BLaER1 (cell line): ENCODE data around the gene PLXNA3.

ENCODE experiments used
- H3K27ac ChIP-seq: shearing (Covaris generic); formaldehyde crosslinking; 2 replicates; pipeline ENCODE4 v1.8.1; 2022
- H3K27me3 ChIP-seq: shearing (Covaris generic); formaldehyde crosslinking; 2 replicates; pipeline ENCODE4 v1.8.1; 2022
- H3K36me3 ChIP-seq: shearing (Covaris generic); formaldehyde crosslinking; 2 replicates; pipeline ENCODE4 v1.8.1; 2022
- H3K4me1 ChIP-seq: shearing (Covaris generic); formaldehyde crosslinking; 2 replicates; pipeline ENCODE4 v1.8.1; 2022
- H3K4me2 ChIP-seq: shearing (Covaris generic); formaldehyde crosslinking; 2 replicates; pipeline ENCODE4 v1.8.1; 2022
- H3K4me3 ChIP-seq: shearing (Covaris generic); formaldehyde crosslinking; 2 replicates; pipeline ENCODE4 v1.8.1; 2022
- H3K9ac ChIP-seq: shearing (Covaris generic); formaldehyde crosslinking; 2 replicates; pipeline ENCODE4 v1.8.1; 2022
- H3K9me3 ChIP-seq: shearing (Covaris generic); formaldehyde crosslinking; 2 replicates; pipeline ENCODE4 v1.8.1; 2022
- H4K20me1 ChIP-seq: shearing (Covaris generic); formaldehyde crosslinking; 2 replicates; pipeline ENCODE4 v1.8.1; 2022
- Cebpa-rat ChIP-seq: shearing (Covaris generic); IDR thresholded peaks from 2 replicates; pipeline ENCODE4 v1.8.1; 2022

PLXNA3 gene

DNA sequence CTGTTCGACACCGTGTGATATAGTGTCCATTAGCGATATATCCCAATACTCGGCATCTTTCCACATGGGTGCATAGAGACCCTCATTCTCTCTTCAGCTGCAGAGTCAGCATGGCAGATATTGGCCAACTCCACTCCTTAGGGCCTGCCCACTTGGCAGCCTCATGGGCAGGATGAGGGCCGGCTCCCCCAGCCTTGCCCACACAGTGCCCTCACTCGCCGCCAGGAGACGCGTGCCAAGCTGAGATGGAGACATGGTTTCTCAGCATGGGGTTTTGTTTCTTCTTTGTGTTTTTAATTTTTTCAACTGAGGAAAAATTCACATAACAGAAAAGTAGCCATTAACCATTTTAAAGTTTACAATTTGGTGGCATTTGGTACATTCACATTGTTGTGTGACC lies 5.3 kb upstream of the PLXNA3 start:
- Histone ChIP-seq H3K27me3 (peaks cover 48% of the 10 kb centered on the region), H3K4me2 (no peak overlapping the region), H3K9me3 (0 out of 2 replicates have a peak, but pooled peaks cover 7% of the 10 kb centered on the region), H3K27ac (no peak overlapping the region), H3K9ac (no peak overlapping the region), H4K20me1 (peaks cover 15% of the 10 kb centered on the region; the same call in 1 of the 2 replicates), H3K36me3 (peaks cover 35% of the 10 kb centered on the region), H3K4me1 (no peaks in the 10 kb centered on the region), H3K4me3 (no peak overlapping the region)
- no peak for TF ChIP-seq Cebpa-rat

DNA sequence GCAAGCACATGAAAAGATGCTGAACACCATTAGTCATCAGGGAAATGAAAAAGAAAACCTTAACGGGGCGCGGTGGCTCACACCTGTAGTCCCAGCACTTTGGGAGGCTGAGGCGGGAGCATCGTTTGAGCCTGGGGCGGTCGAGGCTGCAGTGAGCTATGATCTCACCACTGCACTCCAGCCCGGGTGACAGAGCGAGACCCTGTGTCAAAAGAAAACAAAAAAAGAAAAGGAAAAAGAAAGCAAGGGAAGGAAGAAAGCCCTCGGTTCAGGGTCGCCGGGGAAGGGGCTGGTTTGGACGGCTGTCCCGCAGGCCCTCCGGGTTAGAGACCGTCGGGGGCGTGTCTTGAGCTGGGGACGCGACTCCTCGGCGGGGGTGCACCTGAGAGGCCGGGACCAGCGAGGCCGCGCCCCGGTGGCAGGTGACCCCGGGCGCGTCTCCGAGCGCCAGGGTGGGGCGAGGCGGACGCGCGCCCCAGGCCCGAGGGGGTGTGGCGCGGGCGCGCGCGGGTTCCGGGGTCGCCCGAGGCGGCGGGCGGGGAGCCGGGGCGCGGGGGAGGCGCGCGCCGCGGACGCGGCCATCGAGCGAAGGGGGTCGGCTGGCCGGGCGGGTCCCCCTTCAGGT lies 478 bp upstream of the PLXNA3 start:
- peaks cover 40% of the 10 kb centered on the region for H4K20me1 ChIP-seq
- H3K27me3 ChIP-seq = peaks cover 13% of the 10 kb centered on the region
- peak overlapping the region; percentile 87 for H3K9ac ChIP-seq
- peak overlapping the region; percentile 79 for H3K4me3 ChIP-seq
- peak overlapping the region; percentile 87 for H3K4me2 ChIP-seq
- H3K36me3 ChIP-seq = peaks cover 28% of the 10 kb centered on the region
- 0 out of 2 replicates have a peak, but pooled peaks cover 12% of the 10 kb centered on the region for H3K9me3 ChIP-seq
- TF ChIP-seq Cebpa-rat = no peak
- peaks cover 16% of the 10 kb centered on the region for H3K4me1 ChIP-seq
- peak overlapping the region; percentile 92 for H3K27ac ChIP-seq

DNA sequence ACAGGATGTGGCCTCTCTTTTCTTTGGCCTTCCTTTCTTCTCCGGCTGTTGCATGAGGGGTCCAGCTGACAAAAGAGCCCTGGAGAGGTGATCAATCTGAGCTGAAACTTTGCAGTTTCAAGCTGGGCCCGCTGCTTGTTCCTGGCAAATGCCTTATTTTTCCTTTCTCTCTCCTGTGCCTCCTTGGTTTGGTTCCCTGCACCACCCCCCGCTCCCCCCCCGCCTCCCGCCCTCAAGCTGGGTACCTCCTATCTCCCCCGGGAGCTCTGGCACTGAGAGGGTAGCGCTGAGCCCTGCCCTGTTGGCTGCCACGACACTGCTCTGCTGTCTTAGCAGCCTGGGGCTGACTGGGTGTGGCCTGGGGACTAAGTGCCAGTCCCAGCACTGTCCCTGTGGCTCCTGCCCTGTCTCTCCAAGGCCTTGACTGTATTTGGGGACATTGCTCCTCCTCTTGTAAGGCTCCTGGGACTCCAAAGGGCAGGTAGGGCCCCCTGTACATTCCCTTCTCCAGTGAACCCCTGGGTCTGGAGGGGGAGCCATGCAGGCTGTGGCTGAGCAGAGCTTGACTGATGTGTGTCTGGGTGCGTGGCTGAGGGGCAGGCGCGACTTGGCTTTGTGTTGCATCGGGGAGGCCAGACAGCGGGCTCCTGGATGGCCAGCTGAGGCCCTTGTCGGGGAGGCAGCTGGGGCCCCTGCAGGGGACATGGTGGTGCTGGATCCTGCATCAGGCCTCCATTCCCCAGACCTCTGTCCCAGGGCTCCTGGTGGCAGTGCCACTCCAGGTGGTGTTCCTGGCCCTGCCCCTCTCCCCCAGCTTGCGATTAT lies 1.1 kb downstream of the PLXNA3 start:
- no peak for TF ChIP-seq Cebpa-rat
- Histone ChIP-seq H3K27me3 (peaks cover 5% of the 10 kb centered on the region; the same call in 1 of the 2 replicates), H3K36me3 (peaks cover 39% of the 10 kb centered on the region), H3K9ac (peak overlapping the region; percentile 87), H3K4me1 (peaks cover 16% of the 10 kb centered on the region), H4K20me1 (peaks cover 51% of the 10 kb centered on the region), H3K4me3 (peak overlapping the region; percentile 79), H3K27ac (peak overlapping the region; percentile 92), H3K9me3 (0 out of 2 replicates have a peak, but pooled peaks cover 16% of the 10 kb centered on the region), H3K4me2 (peak overlapping the region; percentile 87)

DNA sequence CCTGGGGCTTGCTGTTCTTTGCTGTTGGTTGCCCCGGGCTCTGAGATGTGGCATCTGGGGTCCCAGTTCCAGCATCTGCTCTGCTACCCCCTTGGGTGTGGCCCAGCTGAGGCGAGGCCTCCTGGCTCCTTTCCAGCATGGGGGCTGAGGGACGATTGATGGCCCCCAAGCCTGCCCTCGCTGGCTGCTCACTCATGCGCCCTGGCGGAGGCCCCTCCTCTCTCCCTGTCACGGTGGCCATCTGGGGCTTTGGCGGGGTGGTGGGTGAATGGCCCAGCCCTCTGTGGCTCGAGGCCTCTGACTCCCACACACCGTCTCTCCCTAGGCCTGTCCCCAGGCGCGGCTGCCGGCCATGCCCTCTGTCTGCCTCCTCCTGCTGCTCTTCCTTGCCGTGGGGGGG lies 1.8 kb downstream of the PLXNA3 start:
- Histone ChIP-seq H3K27me3 (peaks cover 5% of the 10 kb centered on the region; the same call in 1 of the 2 replicates), H4K20me1 (peaks cover 57% of the 10 kb centered on the region), H3K27ac (0 out of 2 replicates have a peak overlapping the region, but pooled peaks have one; percentile 26), H3K9me3 (0 out of 2 replicates have a peak, but pooled peaks cover 13% of the 10 kb centered on the region), H3K36me3 (peaks cover 46% of the 10 kb centered on the region), H3K4me1 (peaks cover 16% of the 10 kb centered on the region), H3K4me2 (peak overlapping the region; percentile 87), H3K4me3 (peak overlapping the region; percentile 79), H3K9ac (peak overlapping the region; percentile 68)
- TF ChIP-seq Cebpa-rat = no peak

DNA sequence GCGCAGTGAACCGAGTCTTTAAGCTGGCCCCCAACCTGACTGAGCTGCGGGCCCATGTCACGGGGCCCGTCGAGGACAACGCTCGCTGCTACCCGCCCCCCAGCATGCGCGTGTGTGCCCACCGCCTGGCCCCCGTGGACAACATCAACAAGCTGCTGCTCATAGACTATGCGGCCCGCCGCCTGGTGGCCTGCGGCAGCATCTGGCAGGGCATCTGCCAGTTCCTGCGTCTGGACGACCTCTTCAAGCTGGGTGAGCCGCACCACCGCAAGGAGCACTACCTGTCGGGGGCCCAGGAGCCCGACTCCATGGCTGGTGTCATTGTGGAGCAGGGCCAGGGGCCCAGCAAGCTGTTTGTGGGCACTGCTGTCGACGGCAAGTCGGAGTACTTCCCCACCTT lies 2.2 kb downstream of the PLXNA3 start:
- peak overlapping the region; percentile 79 for H3K4me3 ChIP-seq
- H3K9me3 ChIP-seq = 0 out of 2 replicates have a peak, but pooled peaks cover 13% of the 10 kb centered on the region
- peak overlapping the region; percentile 68 for H3K9ac ChIP-seq

DNA sequence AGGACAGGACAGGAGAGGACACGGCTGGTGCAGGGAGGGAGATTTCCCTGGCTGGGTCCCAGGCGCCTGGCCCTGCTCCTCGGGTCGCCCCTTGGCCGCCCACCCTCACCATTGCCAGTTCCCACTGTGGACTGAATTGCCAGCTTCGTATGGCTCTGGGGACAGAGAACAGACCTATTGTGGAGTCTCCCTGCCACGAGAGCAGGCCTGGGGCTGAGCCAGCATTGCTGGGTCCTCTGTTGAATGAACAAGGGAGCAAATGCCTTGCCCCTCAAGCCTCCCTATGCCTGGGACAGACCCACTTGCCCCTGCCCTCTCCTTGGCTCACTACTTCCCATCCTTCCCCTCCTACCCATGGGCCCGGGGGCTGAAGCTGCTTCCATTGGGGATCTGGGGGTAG lies 4.3 kb downstream of the PLXNA3 start:
- no peak overlapping the region for H3K9ac ChIP-seq

More for the DNA sequence above, 2.2 kb downstream of the PLXNA3 start:
- Histone ChIP-seq H3K4me2 (peak overlapping the region; percentile 87), H3K4me1 (peaks cover 16% of the 10 kb centered on the region), H3K27me3 (peaks cover 5% of the 10 kb centered on the region; the same call in 1 of the 2 replicates), H4K20me1 (peaks cover 62% of the 10 kb centered on the region), H3K27ac (no peak overlapping the region), H3K36me3 (peaks cover 50% of the 10 kb centered on the region)
- TF ChIP-seq Cebpa-rat = no peak

DNA sequence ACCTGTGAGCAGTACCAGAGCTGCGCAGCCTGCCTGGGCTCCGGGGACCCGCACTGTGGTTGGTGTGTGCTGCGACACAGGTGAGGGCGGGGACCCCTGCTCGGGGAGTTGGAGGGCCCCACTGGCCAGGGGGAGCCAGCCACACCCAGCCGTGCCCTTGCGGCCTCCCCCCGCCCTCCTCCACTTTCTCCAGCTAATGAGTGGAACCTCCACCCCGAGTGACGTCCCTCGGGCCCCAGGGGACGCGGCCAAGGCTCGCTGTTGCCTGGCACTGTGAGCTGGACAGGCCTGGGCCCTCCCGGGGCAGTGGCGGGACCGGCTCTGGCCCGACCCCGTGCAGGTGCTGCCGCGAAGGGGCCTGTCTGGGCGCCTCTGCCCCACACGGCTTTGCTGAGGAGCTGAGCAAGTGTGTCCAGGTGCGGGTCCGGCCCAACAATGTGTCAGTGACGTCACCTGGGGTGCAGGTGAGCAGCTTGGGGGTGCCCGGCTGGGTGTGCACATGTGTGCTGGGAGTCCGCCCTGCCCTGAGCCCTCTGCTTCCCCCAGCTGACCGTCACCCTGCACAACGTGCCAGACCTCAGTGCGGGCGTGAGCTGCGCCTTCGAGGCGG lies 5.6 kb downstream of the PLXNA3 start:
- Histone ChIP-seq H3K27ac (no peak overlapping the region), H3K36me3 (peaks cover 82% of the 10 kb centered on the region), H3K9me3 (peaks cover 26% of the 10 kb centered on the region), H3K9ac (no peak overlapping the region), H4K20me1 (peaks cover 65% of the 10 kb centered on the region), H3K4me2 (no peak overlapping the region), H3K4me1 (peaks cover 16% of the 10 kb centered on the region), H3K4me3 (no peak overlapping the region), H3K27me3 (peaks cover 5% of the 10 kb centered on the region; the same call in 1 of the 2 replicates)
- no peak for TF ChIP-seq Cebpa-rat

More for the DNA sequence above, 4.3 kb downstream of the PLXNA3 start:
- H3K4me3 ChIP-seq = no peak overlapping the region
- peaks cover 5% of the 10 kb centered on the region; the same call in 1 of the 2 replicates for H3K27me3 ChIP-seq
- H3K4me2 ChIP-seq = no peak overlapping the region
- H3K9me3 ChIP-seq = peaks cover 25% of the 10 kb centered on the region
- no peak overlapping the region for H3K27ac ChIP-seq
- peaks cover 65% of the 10 kb centered on the region for H4K20me1 ChIP-seq
- no peak for TF ChIP-seq Cebpa-rat
- H3K36me3 ChIP-seq = peaks cover 69% of the 10 kb centered on the region
- peaks cover 16% of the 10 kb centered on the region for H3K4me1 ChIP-seq

DNA sequence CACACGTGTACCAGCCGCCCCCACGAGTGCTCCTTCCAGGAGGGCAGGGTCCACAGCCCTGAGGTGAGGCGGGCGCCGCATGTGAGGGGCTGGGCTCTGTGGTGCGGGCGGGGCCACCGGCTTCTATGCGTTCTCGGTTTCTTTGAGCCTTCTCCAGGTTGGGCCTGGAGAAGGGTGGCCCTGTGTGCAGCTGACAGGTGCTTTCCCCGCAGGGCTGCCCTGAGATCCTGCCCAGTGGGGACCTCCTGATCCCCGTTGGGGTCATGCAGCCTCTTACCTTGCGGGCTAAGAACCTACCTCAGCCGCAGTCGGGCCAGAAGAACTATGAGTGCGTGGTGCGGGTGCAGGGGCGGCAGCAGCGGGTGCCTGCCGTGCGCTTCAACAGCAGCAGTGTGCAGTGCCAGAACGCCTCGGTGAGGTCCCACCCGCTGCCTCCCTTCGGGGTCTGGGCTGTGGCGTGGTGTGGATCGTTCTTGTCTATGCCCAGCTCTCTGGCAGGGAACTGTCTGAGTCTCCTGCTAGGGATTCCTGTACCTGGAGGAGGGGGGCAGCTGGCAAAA lies 6.8 kb downstream of the PLXNA3 start:
- Histone ChIP-seq H3K27me3 (peaks cover 5% of the 10 kb centered on the region; the same call in 1 of the 2 replicates), H3K27ac (no peak overlapping the region), H4K20me1 (peaks cover 59% of the 10 kb centered on the region), H3K9ac (no peak overlapping the region), H3K36me3 (peaks cover 94% of the 10 kb centered on the region), H3K4me3 (no peak overlapping the region), H3K9me3 (peaks cover 31% of the 10 kb centered on the region), H3K4me1 (peaks cover 9% of the 10 kb centered on the region), H3K4me2 (no peak overlapping the region)
- TF ChIP-seq Cebpa-rat = no peak

DNA sequence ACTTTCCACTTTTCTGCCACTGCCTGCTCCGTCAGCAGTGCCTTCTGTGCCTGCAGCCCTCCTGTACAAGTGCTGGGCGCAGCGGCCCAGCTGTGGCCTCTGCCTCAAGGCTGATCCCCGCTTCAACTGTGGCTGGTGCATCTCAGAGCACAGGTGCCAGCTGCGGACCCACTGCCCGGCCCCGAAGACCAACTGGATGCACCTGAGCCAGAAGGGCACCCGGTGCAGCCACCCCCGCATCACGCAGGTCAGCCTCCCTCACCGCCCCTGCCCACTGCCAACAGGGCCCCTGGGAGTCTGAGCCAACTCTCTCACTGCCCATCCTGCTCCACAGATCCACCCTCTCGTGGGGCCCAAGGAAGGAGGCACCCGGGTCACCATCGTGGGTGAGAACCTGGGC lies 7.5 kb downstream of the PLXNA3 start:
- Histone ChIP-seq H4K20me1 (peaks cover 52% of the 10 kb centered on the region), H3K4me3 (no peak overlapping the region), H3K4me1 (peaks cover 1% of the 10 kb centered on the region; the same call in 1 of the 2 replicates), H3K27me3 (peaks cover 5% of the 10 kb centered on the region; the same call in 1 of the 2 replicates), H3K9ac (no peak overlapping the region), H3K4me2 (no peak overlapping the region), H3K9me3 (peaks cover 36% of the 10 kb centered on the region), H3K36me3 (peaks cover 96% of the 10 kb centered on the region), H3K27ac (no peak overlapping the region)
- TF ChIP-seq Cebpa-rat = no peak
